SK-N-SH (cell line): ENCODE measurements around the gene EZR. TPM values are rescaled to one million over a fixed set of nuclear protein-coding genes. Genes with fewer than 3 reads are reported as not detected.
A peak's percentile ranks its signal among the peaks of the same experiment; 100 is the strongest.

Source experiments
- CTCF ChIA-PET: fragments of 300-600, 350-600 bp; formaldehyde crosslinking; extraction: SDS; loops from one replicate; lab custom pipeline; 2021; lab: Yijun Ruan, JAX
- POLR2A ChIA-PET: fragments of 350-600 bp; sonication (Branson Sonifier 250); formaldehyde crosslinking; extraction: SDS; loops from one replicate; lab custom pipeline; 2020; ENCODE audit warnings: antibody characterized with exemption, inconsistent platforms; lab: Yijun Ruan, JAX
- DNase-seq: peaks from one replicate; pipeline ENCODE4 v3.0.0; 2012
- H2AFZ ChIP-seq: fragments of 200-600 bp; sonication (generic); 2 replicates; pipeline ENCODE4 v1.8.1; 2016; ENCODE audit warnings: antibody characterized with exemption, mild to moderate bottlenecking, low read depth
- H3F3A ChIP-seq: fragments of 200-600 bp; sonication (generic); replicated peaks from 2 replicates; pipeline ENCODE3; 2016; ENCODE audit warnings: antibody characterized with exemption, mild to moderate bottlenecking; ENCODE audit not compliant: insufficient read depth
- H3K27ac ChIP-seq, 2 experiments: fragments of 200-500 bp in 1 of 2; fragments of 200-600 bp in 1 of 2; sonication (Bioruptor generic) in 1 of 2; sonication (generic), shearing (Covaris generic) in 1 of 2; 2 replicates each; pipeline versions ENCODE4 v1.5.1 to v1.6.1; 2014 to 2016; ENCODE audit warnings: low read depth in 2 of 2, inconsistent platforms in 1 of 2, low read length in 1 of 2, mild to moderate bottlenecking in 1 of 2, mixed read lengths in 1 of 2
- H3K27me3 ChIP-seq: fragments of 200-600 bp; sonication (generic), shearing (Covaris generic); 2 replicates; pipeline ENCODE4 v1.6.1; 2016; ENCODE audit warnings: mixed run types; ENCODE audit not compliant: insufficient read depth
- H3K36me3 ChIP-seq, 2 experiments: fragments of 200-500 bp in 1 of 2; fragments of 200-600 bp in 1 of 2; sonication (Bioruptor generic) in 1 of 2; sonication (generic) in 1 of 2; replicated peaks in 1 of 2; 2 replicates each; pipeline versions ENCODE3 to v1.5.1; 2014 to 2016; ENCODE audit warnings: low read length in 1 of 2, mild to moderate bottlenecking in 1 of 2; ENCODE audit not compliant: insufficient read depth in 2 of 2, control insufficient read depth in 1 of 2
- H3K4me1 ChIP-seq, 2 experiments: fragments of 200-500 bp in 1 of 2; fragments of 200-600 bp in 1 of 2; sonication (Bioruptor generic) in 1 of 2; sonication (generic), shearing (Covaris generic) in 1 of 2; 2 replicates each; pipeline versions ENCODE4 v1.5.1 to v1.6.1; 2014 to 2016; ENCODE audit warnings: low read depth in 1 of 2, low read length in 1 of 2, mixed run types in 1 of 2; ENCODE audit not compliant: insufficient read depth in 2 of 2, control insufficient read depth in 1 of 2
- H3K4me2 ChIP-seq: fragments of 200-600 bp; sonication (generic), shearing (Covaris generic); 2 replicates; pipeline ENCODE4 v1.6.1; 2017; ENCODE audit warnings: mixed run types
- H3K4me3 ChIP-seq, 2 experiments: fragments of 200-500 bp in 1 of 2; fragments of 200-600 bp in 1 of 2; sonication (Bioruptor generic) in 1 of 2; sonication (generic), shearing (Covaris generic) in 1 of 2; 2 replicates each; pipeline versions ENCODE4 v1.5.1 to v1.8.1; 2014 to 2016; ENCODE audit warnings: low read depth in 2 of 2, inconsistent platforms in 1 of 2, low read length in 1 of 2, mild to moderate bottlenecking in 1 of 2, mixed read lengths in 1 of 2, moderate library complexity in 1 of 2
- H3K79me2 ChIP-seq: fragments of 200-600 bp; sonication (generic); 2 replicates; pipeline ENCODE4 v1.8.1; 2017; ENCODE audit warnings: mild to moderate bottlenecking; ENCODE audit not compliant: insufficient read depth
- H3K9ac ChIP-seq: fragments of 200-600 bp; sonication (generic); 2 replicates; pipeline ENCODE4 v1.6.1; 2017; ENCODE audit warnings: mixed run types
- H3K9me2 ChIP-seq: fragments of 200-600 bp; sonication (generic); 2 replicates; pipeline ENCODE4 v1.6.1; 2017; ENCODE audit warnings: mixed run types
- H3K9me3 ChIP-seq: fragments of 200-600 bp; sonication (generic); 2 replicates; pipeline ENCODE4 v1.6.1; 2017; ENCODE audit warnings: mixed run types, mild to moderate bottlenecking, moderate library complexity
- H4K20me1 ChIP-seq: fragments of 200-600 bp; sonication (generic); 2 replicates; pipeline ENCODE4 v1.6.1; 2017; ENCODE audit warnings: mild to moderate bottlenecking, mixed run types; ENCODE audit not compliant: insufficient read depth
- ELF1 ChIP-seq: IDR thresholded peaks from 2 replicates; pipeline ENCODE4 v1.4.0; 2012
- EP300 ChIP-seq, 2 experiments: IDR thresholded peaks; 2 replicates each; pipeline versions ENCODE4 v1.4.0 to v1.6.1; 2012; ENCODE audit warnings: borderline replicate concordance in 1 of 2, low read depth in 1 of 2, low read length in 1 of 2
- EZH2phosphoT487 ChIP-seq: fragments of 200-600 bp; sonication (generic); IDR thresholded peaks from 2 replicates; pipeline ENCODE4 v1.6.1; 2017; ENCODE audit warnings: low read depth, mixed run types, mild to moderate bottlenecking, antibody characterized with exemption, moderate library complexity, borderline replicate concordance
- GABPA ChIP-seq: IDR thresholded peaks from 2 replicates; pipeline ENCODE4 v1.4.0; 2012; ENCODE audit warnings: low read depth, mild to moderate bottlenecking
- GATA2 ChIP-seq: sonication (generic); formaldehyde crosslinking; IDR thresholded peaks from 2 replicates; pipeline ENCODE4 v1.5.0; 2020; ENCODE audit warnings: mild to moderate bottlenecking, missing genetic modification reagents
- MAX ChIP-seq: IDR thresholded peaks from 2 replicates; pipeline ENCODE4 v1.4.0; 2012; ENCODE audit warnings: low read depth
- MEF2A ChIP-seq: IDR thresholded peaks from 2 replicates; pipeline ENCODE4 v1.4.0; 2012; ENCODE audit warnings: low read depth, borderline replicate concordance
- POLR2AphosphoS5 ChIP-seq: IDR thresholded peaks from 2 replicates; pipeline ENCODE4 v1.6.1; 2012; ENCODE audit warnings: low read depth, low read length
- RAD21 ChIP-seq: IDR thresholded peaks from 2 replicates; pipeline ENCODE4 v1.6.1; 2012; ENCODE audit warnings: mild to moderate bottlenecking, low read length
- RCOR1 ChIP-seq: fragments of 150-350 bp; IDR thresholded peaks from 2 replicates; pipeline ENCODE4 v1.6.1; 2017; ENCODE audit warnings: antibody characterized with exemption, low read length
- REST ChIP-seq: IDR thresholded peaks from 2 replicates; pipeline ENCODE4 v1.6.1; 2012; ENCODE audit warnings: mild to moderate bottlenecking, low read depth, low read length, moderate library complexity
- SMC3 ChIP-seq: IDR thresholded peaks from 2 replicates; pipeline ENCODE4 v1.6.1; 2012; ENCODE audit warnings: low read depth, low read length, improper control_type of control experiment
- TAF1 ChIP-seq: IDR thresholded peaks from 2 replicates; pipeline ENCODE4 v1.6.1; 2012; ENCODE audit warnings: low read depth, mild to moderate bottlenecking, low read length, moderate library complexity, borderline replicate concordance
- TEAD4 ChIP-seq: IDR thresholded peaks from 2 replicates; pipeline ENCODE4 v1.4.0; 2012; ENCODE audit warnings: mild to moderate bottlenecking, borderline replicate concordance; ENCODE audit not compliant: insufficient read depth
- USF2 ChIP-seq: fragments of 150-350 bp; IDR thresholded peaks from 2 replicates; pipeline ENCODE4 v1.6.1; 2017; ENCODE audit warnings: antibody characterized with exemption, low read length, low read depth, borderline replicate concordance
- YY1 ChIP-seq: IDR thresholded peaks from 2 replicates; pipeline ENCODE4 v1.4.0; 2012; ENCODE audit warnings: low read depth, mild to moderate bottlenecking
- WGBS: methylation state at CpG from one replicate; pipeline ENCODE4 v1.1.6; 2017; ENCODE audit warnings: low lambda C conversion rate; 5-methylcytosine and 5-hydroxymethylcytosine counted together
- polyA plus RNA-seq, 3 experiments: library from polyadenylated mRNA; depleted of rRNA; stranded (reverse); fragments of >200 nt; gene quantifications; 2 replicates each; pipeline ENCODE4 v1.2.3, GENCODE V29; 2012

Gene EZR
- polyA plus RNA-seq, 1 of the 3 experiments (the other 2 are of a cell fraction), result 92.0 TPM

DNA sequence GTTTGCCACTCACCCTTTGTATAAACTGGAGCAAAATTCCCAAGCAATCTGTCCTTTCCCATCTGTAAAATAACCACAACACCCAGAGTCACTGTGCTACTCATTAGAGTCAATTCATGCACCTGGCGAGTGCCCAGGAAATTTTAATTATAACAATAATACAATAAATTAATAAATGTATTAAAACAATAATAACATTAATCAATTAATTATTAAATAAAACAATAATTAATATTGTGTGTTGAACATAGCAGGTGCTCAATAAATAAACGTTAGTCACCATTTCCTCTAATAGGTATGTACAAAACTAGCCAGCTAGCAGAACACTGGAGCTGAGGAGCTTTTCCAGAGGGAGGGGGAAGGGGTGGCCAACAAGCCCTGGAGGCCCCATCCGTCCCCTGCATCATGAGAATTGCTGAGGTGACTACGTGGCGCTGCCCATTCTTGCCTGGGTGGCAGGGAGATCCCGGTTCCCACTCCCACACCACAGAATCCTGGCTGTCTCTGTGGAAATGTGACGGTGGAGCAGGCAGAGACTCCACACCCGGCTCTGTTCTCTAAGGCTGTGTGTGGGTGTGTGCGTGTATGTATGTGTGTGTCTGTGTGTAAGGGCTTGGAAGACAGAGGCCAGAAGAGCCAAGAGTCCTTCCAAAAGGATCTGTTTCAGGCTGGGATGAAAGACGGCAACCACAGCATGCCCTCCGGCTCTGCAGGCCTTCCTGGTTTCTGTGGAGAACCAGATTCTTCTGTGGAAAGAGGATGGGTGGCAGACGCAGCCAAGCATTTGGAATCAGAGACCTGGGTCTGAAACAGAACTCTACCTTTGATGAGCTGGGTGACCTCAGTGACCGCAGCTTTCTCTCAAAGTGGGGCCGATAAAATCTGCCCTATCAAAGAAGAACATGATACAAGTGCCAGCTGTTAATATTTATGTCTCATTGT, 18.8 kb upstream of the EZR start (continued):
- TF ChIP-seq USF2, result no peak
- no peak for TF ChIP-seq MAX
- no peak; a peak in 1 of 4 replicates for TF ChIP-seq EP300 (IDR thresholded peaks at IDR 0.05; ENCODE audit: borderline replicate concordance in 1 of 2, low read depth in 1 of 2, low read length in 1 of 2)
- no peak for TF ChIP-seq GABPA
- peak; percentile 58 for TF ChIP-seq GATA2
- TF ChIP-seq TAF1, result no peak
- TF ChIP-seq RAD21, result no peak; the same call in 1 of the 2 replicates

DNA sequence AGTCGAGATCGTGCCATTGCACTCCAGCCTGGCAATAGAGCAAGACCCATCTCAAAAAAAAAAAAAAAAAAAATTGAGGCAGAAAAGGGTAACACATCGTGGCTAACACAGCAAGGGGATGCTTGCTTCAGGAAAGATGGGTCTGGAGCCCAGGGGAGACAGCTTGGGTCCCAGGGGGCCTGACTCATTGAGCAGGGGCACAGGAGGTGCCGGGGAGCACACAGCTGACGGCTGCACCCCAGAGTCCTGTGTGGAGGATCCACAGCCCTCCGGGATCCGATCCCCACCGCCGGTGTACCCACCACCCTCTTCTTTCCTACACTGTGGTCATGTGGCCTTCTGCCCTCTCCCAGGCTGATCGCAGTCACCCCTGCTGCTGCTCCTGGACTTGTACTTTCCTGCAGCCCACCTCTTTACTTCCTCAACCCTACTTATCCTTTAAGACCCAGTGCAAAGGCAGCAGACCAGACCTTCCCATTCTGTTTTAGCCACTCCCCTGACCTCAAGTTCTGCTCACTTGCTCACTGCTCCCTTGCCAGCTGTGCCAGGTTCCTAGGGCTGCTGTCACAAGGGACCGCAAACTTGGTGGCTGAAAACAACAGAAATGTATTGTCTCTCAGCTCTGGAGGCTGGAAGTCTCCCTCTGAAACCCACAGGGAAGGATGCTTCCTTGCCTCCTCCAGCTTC, 17.6 kb upstream of the EZR start:
- WGBS, result 94% methylated on average over 8 of the region's 11 CpGs
- Histone ChIP-seq H3K9me3 (no peaks in the 10 kb centered on the region), H3K27ac (no peak overlapping the region), H3K9me2 (no peaks in the 10 kb centered on the region), H3K4me2 (no peak overlapping the region), H3K36me3 (no peaks in the 10 kb centered on the region), H3F3A (no peaks in the 10 kb centered on the region), H3K4me1 (peaks cover 0 to 24% of the 10 kb centered on the region in 2 experiments; a peak in 2 of 4 replicates), H3K4me3 (no peak overlapping the region), H3K79me2 (no peaks in the 10 kb centered on the region), H4K20me1 (no peaks in the 10 kb centered on the region), H3K9ac (no peak overlapping the region), H3K27me3 (no peaks in the 10 kb centered on the region), H2AFZ (no peak overlapping the region)
- ChIA-PET POLR2A (interaction anchor here (1.7 kb wide), 1 partner anchor 18 kb away, joined by 4 read pairs; the partner anchor contains the start of gene EZR), CTCF (no interaction called here)
- TF ChIP-seq SMC3 (no peak), YY1 (no peak), POLR2AphosphoS5 (no peak), EZH2phosphoT487 (no peak), ELF1 (no peak), REST (no peak), GABPA (no peak), TEAD4 (no peak), TAF1 (no peak), RCOR1 (no peak), GATA2 (no peak), MEF2A (no peak)
- no peak for DNase-seq
